Osteoblast (primary cell): ENCODE measurements around the gene TENT4B. TPM values are rescaled to one million over a fixed set of nuclear protein-coding genes. Genes with fewer than 3 reads are reported as not detected.

Experiments
- DNase-seq: peaks from one replicate; pipeline ENCODE4 v3.0.0; 2011; ENCODE audit warnings: low spot score, mixed read lengths; ENCODE audit not compliant: insufficient read length; ENCODE audit errors: missing footprints
- H2AFZ ChIP-seq: 2 replicates; pipeline ENCODE4 v1.6.0; 2011; ENCODE audit warnings: mild to moderate bottlenecking, low read length
- H3K27ac ChIP-seq: 2 replicates; pipeline ENCODE4 v1.5.1; 2011; ENCODE audit warnings: mild to moderate bottlenecking, low read depth, low read length, moderate library complexity
- H3K27me3 ChIP-seq: 2 replicates; pipeline ENCODE4 v1.6.0; 2012; ENCODE audit warnings: mild to moderate bottlenecking, control low read depth, inconsistent platforms, low read length, moderate library complexity; ENCODE audit not compliant: insufficient read depth
- H3K36me3 ChIP-seq: 2 replicates; pipeline ENCODE4 v1.5.1; 2011; ENCODE audit warnings: mild to moderate bottlenecking, low read length, control low read depth, moderate library complexity; ENCODE audit not compliant: insufficient read depth
- H3K4me1 ChIP-seq: 2 replicates; pipeline ENCODE4 v1.5.1; 2011; ENCODE audit warnings: mild to moderate bottlenecking, low read length, control low read depth, moderate library complexity; ENCODE audit not compliant: insufficient read depth
- H3K4me2 ChIP-seq: 2 replicates; pipeline ENCODE4 v1.6.0; 2011; ENCODE audit warnings: mild to moderate bottlenecking, low read length; ENCODE audit not compliant: insufficient read depth
- H3K4me3 ChIP-seq: fragments of 200-600 bp; sonication (generic); 3 replicates; pipeline ENCODE4 v1.5.1; 2012; ENCODE audit warnings: mild to moderate bottlenecking, low read length, inconsistent platforms; ENCODE audit not compliant: insufficient read depth
- H3K79me2 ChIP-seq: 2 replicates; pipeline ENCODE4 v1.6.0; 2012; ENCODE audit warnings: mild to moderate bottlenecking, low read length, control low read depth, inconsistent platforms; ENCODE audit not compliant: insufficient read depth
- H3K9me3 ChIP-seq: 2 replicates; pipeline ENCODE4 v1.5.1; 2011; ENCODE audit warnings: low read depth, low read length, control low read depth
- H4K20me1 ChIP-seq: 2 replicates; pipeline ENCODE4 v1.6.0; 2012; ENCODE audit warnings: mild to moderate bottlenecking, low read length, control low read depth; ENCODE audit not compliant: insufficient read depth
- total RNA-seq: library from RNA; depleted of rRNA; stranded (reverse); fragments of >200 nt; gene quantifications from 2 replicates; pipeline ENCODE4 v1.2.3, GENCODE V29; 2012
- TF ChIP-seq, protein P1 (sequence below): IDR thresholded peaks from 2 replicates; pipeline ENCODE4 v1.5.1; 2011; ENCODE audit warnings: mild to moderate bottlenecking, low read depth, low read length, moderate library complexity; ENCODE audit errors: extremely low read depth

The TENT4B gene
- total RNA-seq, 1 donor, result 10.1 TPM

DNA sequence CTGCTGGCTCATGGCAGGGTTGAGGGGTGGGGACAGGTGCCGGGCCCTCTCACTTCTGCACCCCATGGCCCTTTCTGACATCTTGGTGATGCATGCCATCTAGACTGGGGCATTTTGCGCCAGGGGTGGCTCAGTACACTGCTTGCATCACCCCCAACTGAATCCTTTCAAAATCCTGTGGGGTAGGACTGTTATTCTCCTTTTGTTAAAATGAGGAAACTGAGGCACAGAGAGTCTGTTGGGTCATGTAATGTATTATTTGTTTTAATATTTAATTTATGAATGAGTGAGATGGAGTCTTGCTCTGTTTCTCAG lies 123.2 kb downstream of the TENT4B start:
- no peak for DNase-seq
- H3K4me3 ChIP-seq, result no peak overlapping the region
- H3K27ac ChIP-seq, result no peak overlapping the region
- H3K36me3 ChIP-seq, result no peaks in the 10 kb centered on the region
- no peaks in the 10 kb centered on the region for H3K9me3 ChIP-seq
- peaks cover 80% of the 10 kb centered on the region for H3K79me2 ChIP-seq
- TF ChIP-seq, protein P1, sequence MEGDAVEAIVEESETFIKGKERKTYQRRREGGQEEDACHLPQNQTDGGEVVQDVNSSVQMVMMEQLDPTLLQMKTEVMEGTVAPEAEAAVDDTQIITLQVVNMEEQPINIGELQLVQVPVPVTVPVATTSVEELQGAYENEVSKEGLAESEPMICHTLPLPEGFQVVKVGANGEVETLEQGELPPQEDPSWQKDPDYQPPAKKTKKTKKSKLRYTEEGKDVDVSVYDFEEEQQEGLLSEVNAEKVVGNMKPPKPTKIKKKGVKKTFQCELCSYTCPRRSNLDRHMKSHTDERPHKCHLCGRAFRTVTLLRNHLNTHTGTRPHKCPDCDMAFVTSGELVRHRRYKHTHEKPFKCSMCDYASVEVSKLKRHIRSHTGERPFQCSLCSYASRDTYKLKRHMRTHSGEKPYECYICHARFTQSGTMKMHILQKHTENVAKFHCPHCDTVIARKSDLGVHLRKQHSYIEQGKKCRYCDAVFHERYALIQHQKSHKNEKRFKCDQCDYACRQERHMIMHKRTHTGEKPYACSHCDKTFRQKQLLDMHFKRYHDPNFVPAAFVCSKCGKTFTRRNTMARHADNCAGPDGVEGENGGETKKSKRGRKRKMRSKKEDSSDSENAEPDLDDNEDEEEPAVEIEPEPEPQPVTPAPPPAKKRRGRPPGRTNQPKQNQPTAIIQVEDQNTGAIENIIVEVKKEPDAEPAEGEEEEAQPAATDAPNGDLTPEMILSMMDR, result no peak
- peaks cover under 1% of the 10 kb centered on the region for H3K4me1 ChIP-seq
- peaks cover 54% of the 10 kb centered on the region for H4K20me1 ChIP-seq
- H2AFZ ChIP-seq, result no peak overlapping the region
- H3K27me3 ChIP-seq, result no peaks in the 10 kb centered on the region
- no peak overlapping the region for H3K4me2 ChIP-seq

DNA sequence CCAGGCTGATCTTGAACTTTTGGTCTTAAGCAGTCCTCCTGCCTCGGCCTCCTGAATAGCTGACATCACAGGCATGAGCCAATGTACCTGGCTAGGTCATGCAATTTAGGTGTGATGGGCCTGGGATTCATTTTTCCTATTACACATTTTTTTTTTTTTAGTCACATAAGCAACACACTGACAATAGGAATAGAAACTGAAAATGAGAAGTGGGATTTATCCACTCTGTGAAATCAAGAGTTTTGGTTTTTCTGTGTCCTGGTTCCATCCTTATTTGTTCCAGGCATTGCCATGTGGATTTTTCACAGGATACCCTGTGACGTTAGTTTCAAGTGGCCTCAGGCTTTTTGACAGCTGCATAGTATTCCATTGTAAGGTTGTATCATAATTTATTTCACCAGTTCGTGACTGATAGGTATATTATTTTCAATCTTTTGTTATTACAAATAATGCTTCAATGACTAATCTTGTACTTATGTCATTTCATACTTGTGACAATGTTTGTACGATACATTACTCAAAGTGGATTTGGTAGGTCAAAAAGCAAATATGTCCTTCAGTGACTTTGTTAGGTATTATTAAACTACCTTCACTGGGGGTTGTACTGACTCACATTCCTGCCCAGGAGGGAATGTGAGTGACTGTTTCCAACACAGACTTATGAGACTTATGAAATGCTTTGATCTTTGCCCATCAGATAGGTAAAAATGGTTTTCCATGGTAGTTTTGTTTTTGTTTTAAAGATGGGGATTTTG lies 123.9 kb downstream of the TENT4B start:
- H3K36me3 ChIP-seq, result no peaks in the 10 kb centered on the region
- H3K79me2 ChIP-seq, result peaks cover 86% of the 10 kb centered on the region
- no peaks in the 10 kb centered on the region for H3K27me3 ChIP-seq
- H3K4me1 ChIP-seq, result peaks cover 8% of the 10 kb centered on the region
- no peak overlapping the region for H3K4me3 ChIP-seq
- no peak overlapping the region for H3K4me2 ChIP-seq
- peaks cover 61% of the 10 kb centered on the region for H4K20me1 ChIP-seq
- peak; percentile 30 for DNase-seq
- no peak overlapping the region for H2AFZ ChIP-seq
- TF ChIP-seq, protein P1, result no peak
- H3K27ac ChIP-seq, result no peak overlapping the region
- H3K9me3 ChIP-seq, result no peaks in the 10 kb centered on the region

DNA sequence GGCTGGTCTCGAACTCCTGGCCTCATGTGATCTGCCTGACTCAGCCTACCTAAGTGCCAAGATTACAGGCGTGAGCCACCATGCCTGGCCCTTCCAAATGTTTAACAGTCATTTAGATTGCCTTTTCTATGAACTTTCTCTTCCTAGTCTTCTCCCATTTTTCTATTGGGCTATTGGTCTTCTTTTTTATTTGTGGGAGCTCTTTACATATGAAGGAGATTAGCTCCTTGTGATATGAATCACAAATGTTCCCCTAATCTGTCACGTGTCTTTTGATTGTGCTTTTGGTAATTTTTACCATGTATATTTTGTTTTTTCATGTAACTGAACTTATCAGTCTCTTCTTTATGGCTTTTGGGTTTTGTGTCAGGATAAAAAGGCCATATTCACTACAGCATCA lies 125.1 kb downstream of the TENT4B start:
- peaks cover 85% of the 10 kb centered on the region for H3K79me2 ChIP-seq
- peaks cover 12% of the 10 kb centered on the region for H3K4me1 ChIP-seq
- H3K4me2 ChIP-seq, result no peak overlapping the region
- no peak for DNase-seq
- TF ChIP-seq, protein P1, result no peak
- H3K36me3 ChIP-seq, result no peaks in the 10 kb centered on the region
- H4K20me1 ChIP-seq, result peaks cover 58% of the 10 kb centered on the region
- no peak overlapping the region for H3K4me3 ChIP-seq
- H3K9me3 ChIP-seq, result no peaks in the 10 kb centered on the region
- no peaks in the 10 kb centered on the region for H3K27me3 ChIP-seq
- no peak overlapping the region for H3K27ac ChIP-seq
- H2AFZ ChIP-seq, result no peak overlapping the region

DNA sequence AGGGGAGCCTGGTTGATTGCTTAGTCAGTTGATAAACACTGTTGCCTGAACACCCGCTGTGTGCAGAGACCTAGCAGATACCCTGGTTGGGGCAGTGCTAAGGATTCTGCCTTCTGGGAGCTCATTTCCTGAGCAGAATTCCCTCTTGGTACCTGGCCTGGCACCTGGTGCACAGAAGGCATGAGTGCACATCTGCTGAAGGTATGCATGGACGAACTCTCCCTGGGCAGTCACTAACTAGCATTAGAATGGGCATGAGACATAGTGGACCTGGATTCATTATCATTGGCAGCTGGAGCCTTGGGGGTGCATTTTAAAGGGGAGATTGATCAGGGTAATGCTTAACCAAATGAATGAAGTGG lies 126.4 kb downstream of the TENT4B start:
- no peak overlapping the region for H3K4me3 ChIP-seq
- peak; percentile 71 for DNase-seq
- H3K4me2 ChIP-seq, result no peak overlapping the region
- H3K9me3 ChIP-seq, result no peaks in the 10 kb centered on the region
- TF ChIP-seq, protein P1, result no peak
- H3K27ac ChIP-seq, result no peak overlapping the region
- H4K20me1 ChIP-seq, result peaks cover 62% of the 10 kb centered on the region
- peaks cover 87% of the 10 kb centered on the region for H3K79me2 ChIP-seq
- H3K4me1 ChIP-seq, result peaks cover 12% of the 10 kb centered on the region
- no peaks in the 10 kb centered on the region for H3K27me3 ChIP-seq
- no peak overlapping the region for H2AFZ ChIP-seq
- no peaks in the 10 kb centered on the region for H3K36me3 ChIP-seq
